ENCODE results near the gene INHBB. TPM values are rescaled to one million over a fixed set of nuclear protein-coding genes. Genes with fewer than 3 reads are reported as not detected.

Gene INHBB
- total and polyA plus RNA-seq, 4 donors: 0.97 to 7.8 (median 5.8) TPM

DNA sequence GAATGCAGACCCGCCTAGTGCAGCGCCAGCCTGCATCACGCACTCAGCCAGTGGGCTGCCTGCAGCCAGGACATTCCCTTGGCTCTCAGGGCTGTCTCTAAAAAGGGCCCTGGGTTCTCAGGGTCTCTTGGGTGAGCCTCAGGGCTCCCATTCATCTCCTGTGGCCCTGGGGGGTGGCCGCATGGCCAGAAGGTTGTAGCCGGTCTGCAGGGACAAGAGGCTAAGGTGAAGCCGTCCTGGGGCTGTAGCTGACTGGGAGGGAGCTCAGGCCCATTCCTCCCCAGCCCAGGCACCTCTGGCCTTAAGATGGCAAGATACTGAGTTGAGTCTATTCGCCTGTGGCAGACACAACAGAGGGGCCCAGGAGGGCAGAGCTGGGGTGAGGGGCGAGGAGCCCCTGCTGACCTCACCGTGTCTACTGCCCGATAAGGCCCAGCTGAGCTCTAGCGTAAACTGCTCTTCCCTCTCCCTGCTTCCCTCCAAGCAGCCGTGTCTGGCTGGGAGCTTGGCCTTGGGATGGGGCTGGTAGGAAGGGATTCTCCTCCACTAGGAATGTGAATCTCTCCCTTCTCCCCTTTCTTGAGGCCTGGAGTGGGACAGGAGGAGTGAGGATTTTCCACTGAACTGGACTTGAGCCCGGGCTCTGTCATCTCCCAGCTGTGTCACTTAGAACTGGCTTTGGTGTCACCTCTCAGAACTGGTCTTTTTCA is 37.9 kb downstream of the INHBB start:
- ATAC-seq (ENCODE audit: insufficient read depth, low FRiP score) (no peak), DNase-seq (peak; percentile 56 to 63 (median 56))
- H3K27ac ChIP-seq (ENCODE audit: low read depth in 1 of 2, low read length in 1 of 2): no peak overlapping the region
- H3K4me1 ChIP-seq (ENCODE audit: control insufficient read depth in 5 of 5, insufficient read depth in 5 of 5, low read length in 5 of 5): peaks cover 0 to 7% (median 0%) of the 10 kb centered on the region in 5 donors
- no peaks in the 10 kb centered on the region for H3K9me3 ChIP-seq (ENCODE audit: control insufficient read depth in 4 of 4, insufficient read depth in 3 of 4, low read length in 3 of 4)
- no peak overlapping the region for H3K4me3 ChIP-seq
- no peaks in the 10 kb centered on the region for H3K36me3 ChIP-seq (ENCODE audit: control insufficient read depth in 4 of 4, insufficient read depth in 4 of 4, low read length in 4 of 4)
- 88 to 89% methylated on average over 12 to 13 of the region's 13 CpGs for WGBS, 2 donors
- H3K9ac ChIP-seq (ENCODE audit: insufficient read depth in 1 of 2, low read length in 2 of 2): no peak overlapping the region
- TF ChIP-seq, protein P1, sequence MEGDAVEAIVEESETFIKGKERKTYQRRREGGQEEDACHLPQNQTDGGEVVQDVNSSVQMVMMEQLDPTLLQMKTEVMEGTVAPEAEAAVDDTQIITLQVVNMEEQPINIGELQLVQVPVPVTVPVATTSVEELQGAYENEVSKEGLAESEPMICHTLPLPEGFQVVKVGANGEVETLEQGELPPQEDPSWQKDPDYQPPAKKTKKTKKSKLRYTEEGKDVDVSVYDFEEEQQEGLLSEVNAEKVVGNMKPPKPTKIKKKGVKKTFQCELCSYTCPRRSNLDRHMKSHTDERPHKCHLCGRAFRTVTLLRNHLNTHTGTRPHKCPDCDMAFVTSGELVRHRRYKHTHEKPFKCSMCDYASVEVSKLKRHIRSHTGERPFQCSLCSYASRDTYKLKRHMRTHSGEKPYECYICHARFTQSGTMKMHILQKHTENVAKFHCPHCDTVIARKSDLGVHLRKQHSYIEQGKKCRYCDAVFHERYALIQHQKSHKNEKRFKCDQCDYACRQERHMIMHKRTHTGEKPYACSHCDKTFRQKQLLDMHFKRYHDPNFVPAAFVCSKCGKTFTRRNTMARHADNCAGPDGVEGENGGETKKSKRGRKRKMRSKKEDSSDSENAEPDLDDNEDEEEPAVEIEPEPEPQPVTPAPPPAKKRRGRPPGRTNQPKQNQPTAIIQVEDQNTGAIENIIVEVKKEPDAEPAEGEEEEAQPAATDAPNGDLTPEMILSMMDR (IDR thresholded peaks at IDR 0.05; ENCODE audit: control extremely low read depth, extremely low read depth): no peak
- H3K27me3 ChIP-seq (ENCODE audit: control insufficient read depth in 3 of 3, insufficient read depth in 3 of 3, low read length in 2 of 3): no peaks in the 10 kb centered on the region

DNA sequence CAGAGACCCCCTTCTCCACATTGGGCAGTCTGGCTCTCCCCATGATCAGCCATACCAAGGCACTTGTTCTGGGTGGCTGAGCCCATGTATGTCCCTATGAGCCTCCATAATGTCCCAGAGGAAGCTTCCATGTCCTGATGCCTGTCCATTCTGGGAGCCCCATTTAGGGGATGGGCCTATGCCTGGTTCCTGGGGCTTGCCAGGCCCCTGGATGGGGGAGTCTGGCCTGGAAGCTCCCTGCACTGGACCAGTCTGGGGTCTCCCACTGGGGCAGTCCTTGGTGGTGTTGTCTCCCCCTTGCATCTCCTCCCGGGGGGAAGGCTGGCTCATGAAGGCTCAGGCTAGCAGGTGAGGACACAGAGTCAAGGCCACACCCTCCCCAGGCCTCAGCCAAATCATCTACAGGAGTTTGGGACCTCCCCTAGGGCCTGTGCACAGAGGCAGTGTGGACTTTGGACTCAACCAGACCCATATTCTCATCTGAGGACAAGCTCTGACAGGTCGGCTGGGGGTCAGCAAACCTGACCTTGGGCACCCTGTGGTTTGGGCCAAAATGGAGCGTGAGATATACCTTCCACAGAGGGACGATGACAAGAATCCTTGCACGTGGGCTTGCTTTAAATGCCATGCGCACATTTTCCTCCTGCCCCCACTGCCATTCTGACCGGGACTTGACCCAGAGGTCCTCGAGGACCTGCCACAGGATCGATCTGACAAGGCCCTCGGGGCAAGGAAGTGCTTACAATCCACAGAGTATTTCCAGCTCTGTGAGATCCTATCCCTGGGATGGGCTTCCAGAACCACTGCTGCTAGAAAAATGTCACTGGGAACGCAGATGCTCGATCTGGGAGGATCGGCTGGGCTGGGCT is 38.8 kb downstream of the INHBB start:
- Histone ChIP-seq H3K36me3 (ENCODE audit: control insufficient read depth in 4 of 4, insufficient read depth in 4 of 4, low read length in 4 of 4) (no peaks in the 10 kb centered on the region), H3K9me3 (ENCODE audit: control insufficient read depth in 4 of 4, insufficient read depth in 3 of 4, low read length in 3 of 4) (no peaks in the 10 kb centered on the region), H3K4me1 (ENCODE audit: control insufficient read depth in 5 of 5, insufficient read depth in 5 of 5, low read length in 5 of 5) (peaks cover 0 to 14% (median 0%) of the 10 kb centered on the region in 5 donors), H3K27ac (ENCODE audit: low read depth in 1 of 2, low read length in 1 of 2) (no peak overlapping the region), H3K9ac (ENCODE audit: insufficient read depth in 1 of 2, low read length in 2 of 2) (no peak overlapping the region), H3K27me3 (ENCODE audit: control insufficient read depth in 3 of 3, insufficient read depth in 3 of 3, low read length in 2 of 3) (no peaks in the 10 kb centered on the region), H3K4me3 (no peak overlapping the region)
- TF ChIP-seq, protein P1 (IDR thresholded peaks at IDR 0.05; ENCODE audit: control extremely low read depth, extremely low read depth): no peak
- WGBS, 2 donors: 75 to 76% methylated on average over 13 of the region's 13 CpGs
- DNase-seq (no peak), ATAC-seq (ENCODE audit: insufficient read depth, low FRiP score) (no peak)

DNA sequence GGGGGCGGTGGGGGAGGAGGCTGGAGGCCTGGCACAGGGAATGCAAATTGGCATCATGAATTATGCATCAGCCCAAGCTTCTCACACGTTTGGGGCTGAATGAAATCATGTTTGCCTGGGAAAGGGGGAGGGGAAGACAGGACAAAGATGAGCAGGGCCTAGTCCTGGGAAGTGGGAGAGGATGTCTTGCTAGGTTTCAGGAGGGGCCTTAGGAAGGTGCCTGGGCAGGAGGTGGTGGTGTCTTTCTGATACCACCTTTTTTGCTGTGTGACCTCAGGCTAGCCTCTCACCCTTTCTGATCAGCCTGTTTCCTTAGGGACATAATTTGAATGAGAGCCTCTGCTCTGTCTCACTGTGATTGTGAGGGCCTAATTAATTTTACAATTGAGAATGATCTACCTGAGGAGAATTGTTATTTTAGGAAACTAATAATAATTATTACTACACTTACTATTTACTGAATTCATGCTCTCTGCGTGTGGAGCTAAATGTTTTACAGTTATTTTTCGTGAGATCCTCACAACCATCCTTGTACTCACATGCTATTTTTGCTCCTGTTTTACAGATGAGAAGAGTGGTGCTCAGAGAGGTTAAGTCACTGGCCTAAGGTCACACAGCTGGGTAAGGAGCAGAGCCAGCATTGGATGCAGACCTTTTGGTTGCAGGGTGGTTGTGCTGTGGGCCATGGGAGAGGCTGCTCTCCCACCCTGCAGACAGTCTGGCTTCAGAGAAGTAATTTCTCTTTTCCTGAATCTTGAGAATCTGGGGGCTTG is 39.6 kb downstream of the INHBB start:
- Histone ChIP-seq H3K4me3 (no peak overlapping the region), H3K9ac (ENCODE audit: insufficient read depth in 1 of 2, low read length in 2 of 2) (no peak overlapping the region), H3K27me3 (ENCODE audit: control insufficient read depth in 3 of 3, insufficient read depth in 3 of 3, low read length in 2 of 3) (no peaks in the 10 kb centered on the region), H3K27ac (ENCODE audit: low read depth in 1 of 2, low read length in 1 of 2) (no peak overlapping the region), H3K4me1 (ENCODE audit: control insufficient read depth in 5 of 5, insufficient read depth in 5 of 5, low read length in 5 of 5) (peaks cover 0 to 14% (median 0%) of the 10 kb centered on the region in 5 donors), H3K36me3 (ENCODE audit: control insufficient read depth in 4 of 4, insufficient read depth in 4 of 4, low read length in 4 of 4) (no peaks in the 10 kb centered on the region), H3K9me3 (ENCODE audit: control insufficient read depth in 4 of 4, insufficient read depth in 3 of 4, low read length in 3 of 4) (no peaks in the 10 kb centered on the region)
- ATAC-seq (ENCODE audit: insufficient read depth, low FRiP score) (no peak), DNase-seq (no peak)
- 73 to 76% methylated on average over 4 of the region's 4 CpGs for WGBS, 2 donors
- TF ChIP-seq, protein P1 (IDR thresholded peaks at IDR 0.05; ENCODE audit: control extremely low read depth, extremely low read depth): no peak
